Skeletal muscle tissue (tissue), 4 donors: ENCODE results near the gene LAMP2. TPM values are rescaled to one million over a fixed set of nuclear protein-coding genes. Genes with fewer than 3 reads are reported as not detected.
"Not testable (repeated sequence)": the region's sequence is repeated elsewhere in the genome, so short reads cannot be mapped to it uniquely, and the experiment has no call there.

Source experiments
- H3K27ac ChIP-seq: one replicate; pipeline ENCODE4 v1.7.0; 2013; ENCODE audit warnings: mild to moderate bottlenecking, low read depth, low read length, inconsistent platforms
- H3K27me3 ChIP-seq, 3 donors: one replicate each; pipeline ENCODE4 v1.7.0; 2013; ENCODE audit warnings: low read length in 3 of 3; ENCODE audit not compliant: control insufficient read depth in 3 of 3, insufficient read depth in 3 of 3
- H3K36me3 ChIP-seq, 3 donors: one replicate each; pipeline ENCODE4 v1.7.0; 2013; ENCODE audit warnings: low read length in 3 of 3; ENCODE audit not compliant: control insufficient read depth in 3 of 3, insufficient read depth in 3 of 3
- H3K4me1 ChIP-seq, 3 donors: one replicate each; pipeline ENCODE4 v1.7.0; 2013; ENCODE audit warnings: low read length in 3 of 3, mild to moderate bottlenecking in 3 of 3; ENCODE audit not compliant: control insufficient read depth in 3 of 3, insufficient read depth in 3 of 3
- H3K4me3 ChIP-seq, 3 donors: one replicate each; pipeline ENCODE4 v1.7.0; 2013; ENCODE audit warnings: low read length in 3 of 3
- H3K9ac ChIP-seq, 3 donors: one replicate each; pipeline ENCODE4 v1.7.0; 2013; ENCODE audit warnings: low read length in 3 of 3, mild to moderate bottlenecking in 3 of 3, moderate library complexity in 2 of 3, low read depth in 1 of 3
- H3K9me3 ChIP-seq, 3 donors: one replicate each; pipeline ENCODE4 v1.7.0; 2013; ENCODE audit warnings: low read length in 3 of 3; ENCODE audit not compliant: control insufficient read depth in 3 of 3
- total RNA-seq: library from RNA; depleted of rRNA; stranded (reverse); fragments of >200 nt; gene quantifications from one replicate; pipeline ENCODE4 v1.2.3, GENCODE V29; 2014
- donor health status: Osteomylitis.

Gene LAMP2
- 83.0 TPM for total RNA-seq

DNA sequence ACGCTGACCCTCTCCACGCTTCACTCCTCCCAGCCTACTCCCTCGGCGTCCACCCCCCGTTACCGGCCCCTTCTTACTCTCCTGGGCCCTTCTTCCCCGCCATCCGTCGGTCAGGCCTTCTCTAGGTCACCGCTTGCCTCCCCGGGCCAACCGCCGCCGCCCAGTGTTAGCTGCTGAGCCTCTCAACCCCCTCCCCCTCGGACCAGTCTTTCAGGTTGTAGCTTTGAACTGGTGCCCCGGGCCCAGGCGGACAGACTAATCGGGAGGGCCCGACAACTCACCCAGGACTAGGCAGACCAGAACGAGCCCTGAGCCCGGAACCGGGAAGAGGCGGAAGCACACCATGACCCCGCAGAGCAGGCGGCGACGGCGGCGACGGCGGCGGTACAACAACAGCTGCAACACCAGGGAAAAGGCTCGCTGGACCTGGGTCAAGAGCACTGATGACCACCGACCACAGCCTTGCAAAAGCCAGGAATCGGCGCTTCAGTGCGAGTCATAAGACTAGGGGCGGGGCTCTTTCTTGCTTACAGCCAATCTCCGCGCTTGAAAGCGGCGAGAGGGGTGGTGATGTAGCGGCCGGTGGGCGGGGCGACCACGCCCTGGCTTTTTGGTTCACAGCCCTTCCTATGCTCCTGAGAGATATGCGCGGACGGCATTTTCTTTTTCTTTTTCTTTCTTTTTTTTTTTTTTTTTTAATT lies at the start of gene LAMP2:
Gene LAMP2, minus strand, starts transcription at position 472 of the 701 bp plus-strand sequence. Its CDS starts 127 bp downstream, at position 345.
- no peaks in the 10 kb centered on the region for H3K27me3 ChIP-seq
- H3K4me1 ChIP-seq, result peaks cover 0 to 8% (median 8%) of the 10 kb centered on the region in 3 donors
- H3K27ac ChIP-seq, result peak within 1 kb of the TSS; percentile 98
- peak within 1 kb of the TSS; percentile 64 to 91 (median 81) for H3K4me3 ChIP-seq
- H3K9ac ChIP-seq, result peak within 1 kb of the TSS; percentile 86 to 92 (median 87)
- H3K9me3 ChIP-seq, result no peaks in the 10 kb centered on the region
- H3K36me3 ChIP-seq, result no peaks in the 10 kb centered on the region

DNA sequence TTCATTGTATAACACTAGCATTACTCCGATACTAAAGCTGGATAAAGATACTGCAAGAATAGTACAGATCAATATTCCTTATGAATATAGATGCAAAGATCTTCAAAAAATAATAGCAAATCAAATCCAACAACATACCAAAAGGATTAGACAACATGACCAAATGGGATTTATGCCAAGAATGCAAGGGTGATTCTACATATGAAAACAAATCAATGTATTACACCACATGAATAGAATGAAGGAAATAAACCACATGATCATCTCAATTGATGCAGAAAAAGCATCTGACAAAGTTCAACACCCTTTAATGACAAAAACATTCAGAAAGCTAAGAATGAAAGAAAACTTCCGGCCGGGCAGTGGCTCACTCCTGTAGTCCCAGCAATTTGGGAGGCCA lies 48.8 kb upstream of the LAMP2 start:
- Histone ChIP-seq H3K27me3 (no peaks in the 10 kb centered on the region), H3K9ac (no peak overlapping the region), H3K4me1 (no peaks in the 10 kb centered on the region), H3K4me3 (no peak overlapping the region), H3K9me3 (no peaks in the 10 kb centered on the region), H3K36me3 (no peaks in the 10 kb centered on the region), H3K27ac (no peak overlapping the region)

DNA sequence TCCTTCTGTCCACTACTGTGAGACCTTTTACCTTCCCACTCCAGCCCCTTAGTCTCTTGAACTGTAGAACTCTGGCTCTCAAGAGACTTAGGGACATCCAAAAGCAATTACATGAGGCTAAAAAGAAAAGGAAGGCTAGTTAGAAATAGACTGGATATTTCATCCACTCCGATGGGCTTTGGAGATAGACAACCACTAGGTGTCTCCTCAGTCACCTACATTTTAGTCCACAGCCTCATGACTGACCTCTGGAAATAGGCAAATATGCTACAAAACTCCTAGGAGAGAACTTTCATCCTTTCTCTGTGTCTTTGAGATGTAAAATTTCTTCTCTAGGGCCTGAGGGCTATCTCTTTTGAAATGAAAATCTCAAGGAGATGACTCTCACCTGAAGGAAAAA lies 45.1 kb upstream of the LAMP2 start:
- Histone ChIP-seq H3K9me3 (no peaks in the 10 kb centered on the region), H3K36me3 (no peaks in the 10 kb centered on the region), H3K27me3 (no peaks in the 10 kb centered on the region), H3K9ac (no peak overlapping the region), H3K27ac (no peak overlapping the region), H3K4me1 (no peaks in the 10 kb centered on the region), H3K4me3 (no peak overlapping the region)

DNA sequence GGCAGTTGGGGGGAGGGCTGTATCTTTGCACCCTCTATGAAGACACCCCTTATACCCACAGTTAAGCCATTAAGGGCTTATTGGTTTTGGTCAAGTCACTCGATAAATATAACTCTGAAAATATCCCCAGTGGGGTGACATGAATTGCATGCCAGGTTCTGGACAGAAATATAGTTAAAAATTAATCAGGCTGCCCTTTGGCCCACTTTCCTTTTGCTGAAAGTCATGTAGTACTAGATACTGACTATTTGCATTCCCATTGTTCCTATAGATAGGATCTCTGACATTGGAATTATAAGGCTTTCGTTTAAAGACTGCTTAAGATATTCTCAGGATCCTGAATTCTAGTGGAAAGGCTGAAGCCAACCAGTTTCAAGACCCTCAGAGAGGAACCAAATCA lies 43.5 kb upstream of the LAMP2 start:
- H3K9me3 ChIP-seq, result no peaks in the 10 kb centered on the region
- H3K9ac ChIP-seq, result no peak overlapping the region
- no peaks in the 10 kb centered on the region for H3K36me3 ChIP-seq
- H3K4me3 ChIP-seq, result no peak overlapping the region
- H3K27ac ChIP-seq, result no peak overlapping the region
- no peaks in the 10 kb centered on the region for H3K4me1 ChIP-seq
- H3K27me3 ChIP-seq, result no peaks in the 10 kb centered on the region

DNA sequence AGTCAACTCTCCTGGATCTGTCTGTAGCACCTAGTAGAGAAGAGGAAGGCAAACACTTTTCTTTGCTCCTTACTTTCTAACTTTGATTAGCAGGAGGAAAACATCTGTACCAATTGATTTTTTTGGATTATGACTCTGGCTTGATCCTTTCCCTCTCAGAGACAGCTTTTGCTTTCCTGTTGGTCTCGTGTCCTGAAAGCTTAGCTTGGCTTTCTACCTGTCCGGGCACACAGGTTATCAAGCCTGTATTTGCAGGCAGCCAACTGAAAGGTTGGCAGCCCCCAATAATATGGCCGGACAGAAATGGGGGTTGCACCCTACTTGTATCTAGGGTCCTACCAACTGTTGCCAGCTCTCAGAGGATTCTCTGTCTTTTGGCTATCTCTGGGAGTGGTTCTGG lies 43.1 kb upstream of the LAMP2 start:
- Histone ChIP-seq H3K9ac (no peak overlapping the region), H3K36me3 (no peaks in the 10 kb centered on the region), H3K27me3 (no peaks in the 10 kb centered on the region), H3K27ac (no peak overlapping the region), H3K4me1 (no peaks in the 10 kb centered on the region), H3K9me3 (no peaks in the 10 kb centered on the region), H3K4me3 (no peak overlapping the region)

DNA sequence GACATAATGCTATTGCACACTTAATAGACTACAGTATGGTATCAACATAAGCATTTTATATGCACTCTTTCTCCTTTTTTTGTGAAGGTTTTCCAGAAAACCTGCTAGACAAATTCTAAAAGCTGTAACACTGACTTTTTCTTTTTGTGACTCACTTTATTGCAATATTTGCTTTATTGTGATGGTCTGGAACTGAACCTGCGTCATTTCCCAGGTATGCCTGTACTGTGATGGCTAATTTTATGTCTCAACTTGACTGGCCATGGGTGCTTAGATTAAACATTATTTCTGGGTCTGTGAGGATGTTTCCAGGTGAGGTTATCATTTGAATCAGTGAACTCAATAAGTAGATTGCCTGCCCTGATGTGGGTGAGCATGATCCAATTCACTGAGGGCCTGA lies 35.5 kb upstream of the LAMP2 start:
- H3K27ac ChIP-seq, result no peak overlapping the region
- H3K27me3 ChIP-seq, result no peaks in the 10 kb centered on the region
- no peaks in the 10 kb centered on the region for H3K9me3 ChIP-seq
- H3K4me1 ChIP-seq, result no peaks in the 10 kb centered on the region
- H3K9ac ChIP-seq, result no peak overlapping the region
- H3K4me3 ChIP-seq, result no peak overlapping the region
- no peaks in the 10 kb centered on the region for H3K36me3 ChIP-seq

DNA sequence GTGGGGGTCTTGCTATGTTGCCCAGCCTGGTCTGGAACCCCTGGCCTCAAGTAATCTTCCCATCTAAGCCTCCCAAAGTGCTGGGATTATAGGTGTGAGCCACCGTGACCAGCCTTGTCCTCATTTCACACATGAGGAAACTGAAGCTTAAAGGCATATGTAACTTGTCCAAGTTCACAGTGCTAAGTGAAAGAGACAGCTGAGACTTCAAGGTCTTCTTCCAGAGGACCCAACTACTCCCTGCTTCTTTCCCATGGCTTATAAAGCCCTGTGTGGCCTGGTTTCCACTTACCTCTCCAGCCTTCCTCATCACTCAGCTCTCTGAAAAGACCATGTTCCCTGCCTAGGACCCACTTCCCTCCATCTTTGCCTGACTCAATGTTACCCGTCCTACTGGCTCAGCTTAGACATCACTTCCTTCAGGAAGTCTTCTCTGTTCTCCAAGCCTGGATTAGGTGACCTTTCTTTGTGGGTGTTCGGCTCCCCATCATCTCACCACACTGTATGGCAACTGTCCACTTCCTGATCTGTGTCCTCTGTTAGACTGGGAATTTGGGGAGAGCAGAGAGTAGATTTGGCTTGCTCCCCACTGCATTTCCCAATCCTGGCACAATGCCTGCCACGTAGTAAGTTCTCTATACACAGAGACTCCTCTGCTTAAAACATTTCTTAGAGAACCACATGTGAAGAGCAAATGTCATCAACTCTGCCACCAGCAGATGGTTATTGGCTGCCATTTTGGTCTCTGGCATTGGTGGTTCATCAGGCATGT lies 30.4 kb upstream of the LAMP2 start:
- Histone ChIP-seq H3K36me3 (no peaks in the 10 kb centered on the region), H3K27ac (no peak overlapping the region), H3K27me3 (no peaks in the 10 kb centered on the region), H3K4me3 (no peak overlapping the region), H3K4me1 (no peaks in the 10 kb centered on the region), H3K9ac (no peak overlapping the region), H3K9me3 (no peaks in the 10 kb centered on the region)

DNA sequence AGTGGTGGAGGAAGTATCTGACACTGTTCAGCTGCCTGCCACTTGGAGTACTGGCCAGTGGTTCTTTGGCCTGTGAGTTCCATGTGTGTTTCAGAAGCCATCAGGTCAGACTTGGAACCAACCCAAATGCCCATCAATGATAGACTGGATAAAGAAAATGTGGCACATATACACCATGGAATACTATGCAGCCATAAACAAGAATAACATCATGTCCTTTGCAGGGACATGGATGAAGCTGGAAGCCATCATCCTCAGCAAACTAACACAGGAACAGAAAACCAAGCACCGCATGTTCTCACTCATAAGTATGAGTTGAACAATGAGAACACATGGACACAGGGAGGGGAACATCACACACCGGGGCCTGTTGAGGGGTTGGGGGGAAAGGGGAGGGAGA lies 21.0 kb upstream of the LAMP2 start:
- not testable (repeated sequence) for H3K27ac ChIP-seq, H3K4me1 ChIP-seq, H3K27me3 ChIP-seq, H3K36me3 ChIP-seq, H3K4me3 ChIP-seq, H3K9me3 ChIP-seq, H3K9ac ChIP-seq

DNA sequence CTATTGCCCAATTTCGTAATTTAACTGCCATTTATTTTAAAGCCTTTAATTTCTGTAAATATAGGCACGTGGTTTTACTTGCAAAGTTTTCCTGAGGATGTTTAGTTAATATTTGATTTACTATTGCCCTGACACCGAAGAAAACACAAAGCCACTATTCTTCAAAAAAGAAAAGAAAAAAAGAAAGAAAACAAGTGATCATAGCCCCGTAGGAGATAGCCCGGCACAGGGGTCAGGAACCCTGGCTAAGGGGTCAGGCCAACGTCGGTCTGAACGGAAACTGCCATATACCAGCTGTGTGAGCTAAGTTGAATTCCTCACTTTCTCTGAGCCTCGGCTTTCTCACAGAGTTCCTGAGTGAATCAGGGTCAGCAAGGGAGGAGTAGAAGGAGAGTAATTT lies 17.7 kb upstream of the LAMP2 start:
- Histone ChIP-seq H3K9ac (no peak overlapping the region), H3K9me3 (no peaks in the 10 kb centered on the region), H3K27me3 (no peaks in the 10 kb centered on the region), H3K4me1 (peaks cover 3 to 7% (median 5%) of the 10 kb centered on the region in 3 donors), H3K36me3 (no peaks in the 10 kb centered on the region), H3K27ac (no peak overlapping the region), H3K4me3 (no peak overlapping the region)
